ENCODE results near the gene STPG2. TPM values are rescaled to one million over a fixed set of nuclear protein-coding genes. Genes with fewer than 3 reads are reported as not detected.

Gene STPG2
- total RNA-seq, 1 experiment from 2014 or later = not detected

- POLR2A ChIA-PET = no interaction called here
- BruUV-seq (replicated peaks) = no TSS peak
- Histone ChIP-seq H3K36me3 (ENCODE audit: control insufficient read depth, insufficient read depth, low read length) (no peaks in the 10 kb centered on the region; the same call in 1 of the 2 replicates), H3K4me1 (ENCODE audit: control insufficient read depth, insufficient read depth, low read length) (no peaks in the 10 kb centered on the region), H3K4me3 (ENCODE audit: low read depth in 2 of 2, low read length in 2 of 2) (no peak overlapping the region), H3K27me3 (ENCODE audit: control insufficient read depth, insufficient read depth, low read length) (no peaks in the 10 kb centered on the region), H3K9me3 (ENCODE audit: control insufficient read depth, insufficient read depth, low read depth, low read length) (no peaks in the 10 kb centered on the region), H3K27ac (ENCODE audit: low read length) (no peak overlapping the region)
- intact Hi-C loops (cut with micrococcal nuclease; ENCODE audit: unreplicated experiment) = no loop called here
- no peak for TF ChIP-seq SIN3A (IDR thresholded peaks at IDR 0.05; ENCODE audit: borderline replicate concordance, insufficient read depth, low read depth, low read length)
- no peak for TF ChIP-seq POLR2AphosphoS5 (IDR thresholded peaks at IDR 0.05; ENCODE audit: low read depth, low read length)
- TF ChIP-seq, protein P1, sequence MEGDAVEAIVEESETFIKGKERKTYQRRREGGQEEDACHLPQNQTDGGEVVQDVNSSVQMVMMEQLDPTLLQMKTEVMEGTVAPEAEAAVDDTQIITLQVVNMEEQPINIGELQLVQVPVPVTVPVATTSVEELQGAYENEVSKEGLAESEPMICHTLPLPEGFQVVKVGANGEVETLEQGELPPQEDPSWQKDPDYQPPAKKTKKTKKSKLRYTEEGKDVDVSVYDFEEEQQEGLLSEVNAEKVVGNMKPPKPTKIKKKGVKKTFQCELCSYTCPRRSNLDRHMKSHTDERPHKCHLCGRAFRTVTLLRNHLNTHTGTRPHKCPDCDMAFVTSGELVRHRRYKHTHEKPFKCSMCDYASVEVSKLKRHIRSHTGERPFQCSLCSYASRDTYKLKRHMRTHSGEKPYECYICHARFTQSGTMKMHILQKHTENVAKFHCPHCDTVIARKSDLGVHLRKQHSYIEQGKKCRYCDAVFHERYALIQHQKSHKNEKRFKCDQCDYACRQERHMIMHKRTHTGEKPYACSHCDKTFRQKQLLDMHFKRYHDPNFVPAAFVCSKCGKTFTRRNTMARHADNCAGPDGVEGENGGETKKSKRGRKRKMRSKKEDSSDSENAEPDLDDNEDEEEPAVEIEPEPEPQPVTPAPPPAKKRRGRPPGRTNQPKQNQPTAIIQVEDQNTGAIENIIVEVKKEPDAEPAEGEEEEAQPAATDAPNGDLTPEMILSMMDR (IDR thresholded peaks at IDR 0.05) = no peak
- no peak for TF ChIP-seq TCF7L2 (IDR thresholded peaks at IDR 0.05; ENCODE audit: low read depth, low read length)
- no peak for TF ChIP-seq REST (IDR thresholded peaks at IDR 0.05; ENCODE audit: insufficient read depth in 1 of 2, low read depth in 2 of 2, low read length in 1 of 2)
- no peak for ATAC-seq
- no peak for DNase-seq (ENCODE audit: low read depth, low spot score)
- in situ Hi-C loops (cut with HindIII; ENCODE audit: low pct_unique_long_range_greater_than_20kb, low sequenced_read_pairs) = no loop called here
- CTCF ChIA-PET = no interaction called here
These were observed 306.6 kb downstream of the STPG2 start for GRCh38 chr4:97836662-97837061.

- no peak overlapping the region for H3K27ac ChIP-seq (ENCODE audit: low read length)
- POLR2A ChIA-PET = no interaction called here
- CTCF ChIA-PET = no interaction called here
- no TSS peak for BruUV-seq (replicated peaks)
- H3K4me3 ChIP-seq (ENCODE audit: low read depth in 2 of 2, low read length in 2 of 2) = no peak overlapping the region
- TF ChIP-seq TCF7L2 (IDR thresholded peaks at IDR 0.05; ENCODE audit: low read depth, low read length) (no peak), REST (IDR thresholded peaks at IDR 0.05; ENCODE audit: insufficient read depth in 1 of 2, low read depth in 2 of 2, low read length in 1 of 2) (no peak), SIN3A (IDR thresholded peaks at IDR 0.05; ENCODE audit: borderline replicate concordance, insufficient read depth, low read depth, low read length) (no peak), POLR2AphosphoS5 (IDR thresholded peaks at IDR 0.05; ENCODE audit: low read depth, low read length) (no peak)
- TF ChIP-seq, protein P1 (IDR thresholded peaks at IDR 0.05) = no peak
- no peak for DNase-seq (ENCODE audit: low read depth, low spot score)
- no peaks in the 10 kb centered on the region for H3K36me3 ChIP-seq (ENCODE audit: control insufficient read depth, insufficient read depth, low read length)
- no peak for ATAC-seq
- H3K27me3 ChIP-seq (ENCODE audit: control insufficient read depth, insufficient read depth, low read length) = no peaks in the 10 kb centered on the region
- in situ Hi-C loops (cut with HindIII; ENCODE audit: low pct_unique_long_range_greater_than_20kb, low sequenced_read_pairs) = no loop called here
- no peaks in the 10 kb centered on the region for H3K4me1 ChIP-seq (ENCODE audit: control insufficient read depth, insufficient read depth, low read length)
- intact Hi-C loops (cut with micrococcal nuclease; ENCODE audit: unreplicated experiment) = no loop called here
- no peaks in the 10 kb centered on the region for H3K9me3 ChIP-seq (ENCODE audit: control insufficient read depth, insufficient read depth, low read depth, low read length)
These were observed 314.6 kb downstream of the STPG2 start for GRCh38 chr4:97828646-97829045.

Measured in Panc1 (cell line).